HepG2 (cell line): ENCODE results near the gene TAS1R1. TPM values are rescaled to one million over a fixed set of nuclear protein-coding genes. Genes with fewer than 3 reads are reported as not detected.
A peak's percentile ranks its signal among the peaks of the same experiment; 100 is the strongest.

Experiments used
- ATM ChIP-seq: fragments of 450-650 bp; IDR thresholded peaks from 2 replicates; pipeline ENCODE4 v1.7.1; 2017; ENCODE audit warnings: mild to moderate bottlenecking, borderline replicate concordance
- FLYWCH1 ChIP-seq: sonication (generic); formaldehyde crosslinking; IDR thresholded peaks from 2 replicates; pipeline ENCODE4 v1.8.1; 2023; ENCODE audit warnings: mild to moderate bottlenecking, missing genetic modification reagents
- HNF4A ChIP-seq: sonication (generic); formaldehyde crosslinking; IDR thresholded peaks from 2 replicates; pipeline ENCODE4 v1.4.0; 2020; ENCODE audit warnings: missing genetic modification reagents
- MAX ChIP-seq: IDR thresholded peaks from 2 replicates; pipeline ENCODE4 v1.6.1; 2012; ENCODE audit warnings: inconsistent platforms
- MED13 ChIP-seq: sonication (generic); formaldehyde crosslinking; IDR thresholded peaks from 2 replicates; pipeline ENCODE4 v1.5.0; 2020; ENCODE audit warnings: missing genetic modification reagents
- MYNN ChIP-seq: sonication (generic); formaldehyde crosslinking; IDR thresholded peaks from 2 replicates; pipeline ENCODE4 v1.4.0; 2020; ENCODE audit warnings: mild to moderate bottlenecking, low read depth, missing genetic modification reagents
- NCOA1 ChIP-seq: sonication (generic); formaldehyde crosslinking; IDR thresholded peaks from 2 replicates; pipeline ENCODE4 v1.9.0; 2021; ENCODE audit warnings: missing genetic modification reagents
- NPAS2 ChIP-seq: sonication (generic); formaldehyde crosslinking; IDR thresholded peaks from 2 replicates; pipeline ENCODE4 v1.8.0; 2022; ENCODE audit warnings: mild to moderate bottlenecking, missing genetic modification reagents, borderline replicate concordance
- NRL ChIP-seq: sonication (generic); formaldehyde crosslinking; IDR thresholded peaks from 2 replicates; pipeline ENCODE4 v1.5.0; 2020; ENCODE audit warnings: missing genetic modification reagents, mild to moderate bottlenecking, moderate library complexity, borderline replicate concordance
- POGK ChIP-seq: sonication (generic); formaldehyde crosslinking; conservative IDR thresholded peaks from 2 replicates; pipeline ENCODE4 v1.8.0; 2022; ENCODE audit warnings: mild to moderate bottlenecking, moderate library complexity, missing genetic modification reagents
- TAF1 ChIP-seq: sonication (generic); formaldehyde crosslinking; IDR thresholded peaks from 2 replicates; pipeline ENCODE4 v1.4.0; 2020; ENCODE audit warnings: missing genetic modification reagents
- ZNF207 ChIP-seq: fragments of 450-650 bp; IDR thresholded peaks from 2 replicates; pipeline ENCODE4 v1.6.1; 2016; ENCODE audit warnings: antibody characterized with exemption, borderline replicate concordance
- ZNF256 ChIP-seq: sonication (generic); formaldehyde crosslinking; conservative IDR thresholded peaks from 2 replicates; pipeline ENCODE4 v1.4.0; 2020; ENCODE audit warnings: missing genetic modification reagents
- ZNF569 ChIP-seq: sonication (generic); formaldehyde crosslinking; IDR thresholded peaks from 2 replicates; pipeline ENCODE4 v1.5.0; 2020; ENCODE audit warnings: mild to moderate bottlenecking, missing genetic modification reagents, moderate library complexity, borderline replicate concordance
- polyA plus RNA-seq, 8 experiments: library from polyadenylated mRNA; depleted of rRNA in 3 of 8; stranded (reverse) in 7 of 8; unstranded in 1 of 8; fragments of >200 nt; fragmentation: Illumina TruSeq in 4 of 8; extraction: Trizol in 4 of 8; gene quantifications; 2 replicates each; pipeline versions ENCODE4 v1.2.1 to v1.2.3, GENCODE V29; 2011 to 2016; ENCODE audit warnings: low read depth in 4 of 8, missing spikeins in 1 of 8, mixed read lengths in 1 of 8; ENCODE audit not compliant: insufficient read depth in 1 of 8
- total RNA-seq, 5 experiments: library from RNA; depleted of rRNA; stranded (reverse); fragments of >200 nt; fragmentation: Illumina TruSeq; extraction: Trizol; gene quantifications; 2 replicates each; pipeline ENCODE4 v1.2.3, GENCODE V29; 2016; ENCODE audit warnings: low read depth in 1 of 5
- TF ChIP-seq, protein P1 (sequence below): sonication (generic); formaldehyde crosslinking; IDR thresholded peaks from 2 replicates; pipeline ENCODE4 v1.4.0; 2020; ENCODE audit warnings: missing genetic modification reagents
- TF ChIP-seq, protein P2 (sequence below): sonication (generic); formaldehyde crosslinking; IDR thresholded peaks from 2 replicates; pipeline ENCODE4 v1.4.0; 2020; ENCODE audit warnings: missing genetic modification reagents
- TF ChIP-seq, protein P3 (sequence below): sonication (generic); formaldehyde crosslinking; IDR thresholded peaks from 2 replicates; pipeline ENCODE4 v1.8.1; 2023; ENCODE audit warnings: mild to moderate bottlenecking, missing genetic modification reagents
- TF ChIP-seq, protein P4 (sequence below): IDR thresholded peaks from 2 replicates; pipeline ENCODE4 v1.6.1; 2018; ENCODE audit warnings: missing genetic modification reagents

Gene TAS1R1
- total and polyA plus RNA-seq, 2 of the 13 experiments (the other 11 are each of a cell fraction or from before 2014, with no cell fraction given), result 1.4 to 1.6 TPM

DNA sequence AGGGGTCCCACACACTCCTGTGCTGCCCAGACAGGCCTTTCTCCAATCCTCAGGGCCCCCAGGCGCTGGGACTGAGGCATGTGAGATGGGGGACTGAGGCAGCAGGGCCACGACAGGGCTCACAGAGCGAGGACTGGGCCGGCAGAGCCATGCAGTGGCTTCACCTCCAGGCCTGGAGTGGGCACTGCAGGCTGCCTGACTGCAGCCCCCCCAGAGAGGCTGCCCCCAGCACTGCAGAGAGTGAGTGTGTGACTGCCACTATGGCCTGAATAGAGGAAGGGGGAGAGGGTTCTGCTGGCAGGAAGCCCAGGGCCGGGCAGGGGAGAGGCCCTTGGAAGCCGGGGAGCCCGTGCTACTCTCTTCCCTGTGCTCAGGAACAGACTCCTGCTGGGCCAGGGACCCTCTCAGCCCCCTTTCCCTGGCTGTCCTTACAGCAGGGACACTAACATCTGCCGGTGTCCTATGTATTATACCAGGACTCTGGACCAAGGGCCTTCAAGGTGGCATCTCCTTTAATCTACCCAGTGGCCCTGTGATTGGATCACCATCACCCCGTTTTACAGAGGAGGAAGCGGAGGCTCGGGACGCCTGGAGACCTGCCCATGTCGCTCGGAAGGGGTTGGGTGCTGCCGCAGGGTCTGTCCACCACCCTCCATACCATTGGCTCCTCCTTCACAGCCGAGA lies 43.4 kb upstream of the TAS1R1 start (continued):
- TF ChIP-seq POGK (no peak), NRL (CRISPR knock-in tag) (no peak), TAF1 (CRISPR knock-in tag) (peak; percentile 19; the same call in 1 of the 2 replicates), ZNF569 (CRISPR knock-in tag) (no peak), ATM (no peak), ZNF207 (no peak), HNF4A (no peak), FLYWCH1 (CRISPR knock-in tag) (no peak), MAX (0 out of 2 replicates have a peak, but pooled peaks have one; percentile 2), MED13 (no peak), NPAS2 (CRISPR knock-in tag) (no peak), NCOA1 (CRISPR knock-in tag) (no peak), MYNN (CRISPR knock-in tag) (no peak), ZNF256 (CRISPR knock-in tag) (no peak)
- TF ChIP-seq, protein P1, sequence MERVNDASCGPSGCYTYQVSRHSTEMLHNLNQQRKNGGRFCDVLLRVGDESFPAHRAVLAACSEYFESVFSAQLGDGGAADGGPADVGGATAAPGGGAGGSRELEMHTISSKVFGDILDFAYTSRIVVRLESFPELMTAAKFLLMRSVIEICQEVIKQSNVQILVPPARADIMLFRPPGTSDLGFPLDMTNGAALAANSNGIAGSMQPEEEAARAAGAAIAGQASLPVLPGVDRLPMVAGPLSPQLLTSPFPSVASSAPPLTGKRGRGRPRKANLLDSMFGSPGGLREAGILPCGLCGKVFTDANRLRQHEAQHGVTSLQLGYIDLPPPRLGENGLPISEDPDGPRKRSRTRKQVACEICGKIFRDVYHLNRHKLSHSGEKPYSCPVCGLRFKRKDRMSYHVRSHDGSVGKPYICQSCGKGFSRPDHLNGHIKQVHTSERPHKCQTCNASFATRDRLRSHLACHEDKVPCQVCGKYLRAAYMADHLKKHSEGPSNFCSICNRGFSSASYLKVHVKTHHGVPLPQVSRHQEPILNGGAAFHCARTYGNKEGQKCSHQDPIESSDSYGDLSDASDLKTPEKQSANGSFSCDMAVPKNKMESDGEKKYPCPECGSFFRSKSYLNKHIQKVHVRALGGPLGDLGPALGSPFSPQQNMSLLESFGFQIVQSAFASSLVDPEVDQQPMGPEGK, result peak; percentile 60
- TF ChIP-seq, protein P2, sequence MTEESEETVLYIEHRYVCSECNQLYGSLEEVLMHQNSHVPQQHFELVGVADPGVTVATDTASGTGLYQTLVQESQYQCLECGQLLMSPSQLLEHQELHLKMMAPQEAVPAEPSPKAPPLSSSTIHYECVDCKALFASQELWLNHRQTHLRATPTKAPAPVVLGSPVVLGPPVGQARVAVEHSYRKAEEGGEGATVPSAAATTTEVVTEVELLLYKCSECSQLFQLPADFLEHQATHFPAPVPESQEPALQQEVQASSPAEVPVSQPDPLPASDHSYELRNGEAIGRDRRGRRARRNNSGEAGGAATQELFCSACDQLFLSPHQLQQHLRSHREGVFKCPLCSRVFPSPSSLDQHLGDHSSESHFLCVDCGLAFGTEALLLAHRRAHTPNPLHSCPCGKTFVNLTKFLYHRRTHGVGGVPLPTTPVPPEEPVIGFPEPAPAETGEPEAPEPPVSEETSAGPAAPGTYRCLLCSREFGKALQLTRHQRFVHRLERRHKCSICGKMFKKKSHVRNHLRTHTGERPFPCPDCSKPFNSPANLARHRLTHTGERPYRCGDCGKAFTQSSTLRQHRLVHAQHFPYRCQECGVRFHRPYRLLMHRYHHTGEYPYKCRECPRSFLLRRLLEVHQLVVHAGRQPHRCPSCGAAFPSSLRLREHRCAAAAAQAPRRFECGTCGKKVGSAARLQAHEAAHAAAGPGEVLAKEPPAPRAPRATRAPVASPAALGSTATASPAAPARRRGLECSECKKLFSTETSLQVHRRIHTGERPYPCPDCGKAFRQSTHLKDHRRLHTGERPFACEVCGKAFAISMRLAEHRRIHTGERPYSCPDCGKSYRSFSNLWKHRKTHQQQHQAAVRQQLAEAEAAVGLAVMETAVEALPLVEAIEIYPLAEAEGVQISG (CRISPR knock-in tag), result peak; percentile 42; the same call in 1 of the 2 replicates
- TF ChIP-seq, protein P3, sequence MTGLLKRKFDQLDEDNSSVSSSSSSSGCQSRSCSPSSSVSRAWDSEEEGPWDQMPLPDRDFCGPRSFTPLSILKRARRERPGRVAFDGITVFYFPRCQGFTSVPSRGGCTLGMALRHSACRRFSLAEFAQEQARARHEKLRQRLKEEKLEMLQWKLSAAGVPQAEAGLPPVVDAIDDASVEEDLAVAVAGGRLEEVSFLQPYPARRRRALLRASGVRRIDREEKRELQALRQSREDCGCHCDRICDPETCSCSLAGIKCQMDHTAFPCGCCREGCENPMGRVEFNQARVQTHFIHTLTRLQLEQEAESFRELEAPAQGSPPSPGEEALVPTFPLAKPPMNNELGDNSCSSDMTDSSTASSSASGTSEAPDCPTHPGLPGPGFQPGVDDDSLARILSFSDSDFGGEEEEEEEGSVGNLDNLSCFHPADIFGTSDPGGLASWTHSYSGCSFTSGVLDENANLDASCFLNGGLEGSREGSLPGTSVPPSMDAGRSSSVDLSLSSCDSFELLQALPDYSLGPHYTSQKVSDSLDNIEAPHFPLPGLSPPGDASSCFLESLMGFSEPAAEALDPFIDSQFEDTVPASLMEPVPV (CRISPR knock-in tag), result no peak
- TF ChIP-seq, protein P4, sequence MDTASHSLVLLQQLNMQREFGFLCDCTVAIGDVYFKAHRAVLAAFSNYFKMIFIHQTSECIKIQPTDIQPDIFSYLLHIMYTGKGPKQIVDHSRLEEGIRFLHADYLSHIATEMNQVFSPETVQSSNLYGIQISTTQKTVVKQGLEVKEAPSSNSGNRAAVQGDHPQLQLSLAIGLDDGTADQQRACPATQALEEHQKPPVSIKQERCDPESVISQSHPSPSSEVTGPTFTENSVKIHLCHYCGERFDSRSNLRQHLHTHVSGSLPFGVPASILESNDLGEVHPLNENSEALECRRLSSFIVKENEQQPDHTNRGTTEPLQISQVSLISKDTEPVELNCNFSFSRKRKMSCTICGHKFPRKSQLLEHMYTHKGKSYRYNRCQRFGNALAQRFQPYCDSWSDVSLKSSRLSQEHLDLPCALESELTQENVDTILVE (CRISPR knock-in tag), result no peak
